ENCODE data around the gene KLHDC9.

KLHDC9 gene

GRCh38 chr1:161077426-161077825, 20.7 kb upstream of the KLHDC9 start:
- no peak for DNase-seq

- DNase-seq = no peak
Observed at GRCh38 chr1:161079436-161080110, 18.6 kb upstream of the KLHDC9 start.

GRCh38 chr1:161080441-161081405, 17.4 kb upstream of the KLHDC9 start:
- DNase-seq = no peak

GRCh38 chr1:161081519-161081918, 16.6 kb upstream of the KLHDC9 start:
- no peak for DNase-seq

- no peak for DNase-seq
Observed at GRCh38 chr1:161082483-161082882, 15.7 kb upstream of the KLHDC9 start.

- peak; percentile 81 for DNase-seq
Observed at GRCh38 chr1:161082996-161083747, 15.0 kb upstream of the KLHDC9 start.

GRCh38 chr1:161083748-161084596, 14.2 kb upstream of the KLHDC9 start:
- DNase-seq = no peak

GRCh38 chr1:161084597-161084988, 13.6 kb upstream of the KLHDC9 start:
- no peak for DNase-seq

GRCh38 chr1:161085165-161085564, 13.0 kb upstream of the KLHDC9 start:
- DNase-seq = no peak

GRCh38 chr1:161086457-161086856, 11.7 kb upstream of the KLHDC9 start:
- no peak for DNase-seq

- DNase-seq = peak; percentile 30
Observed at GRCh38 chr1:161088587-161089110, 9.5 kb upstream of the KLHDC9 start.

- DNase-seq = no peak
Observed at GRCh38 chr1:161089251-161089924, 8.8 kb upstream of the KLHDC9 start, which contains the start of gene NECTIN4. NECTIN4 (minus strand) TSS chr1:161089558; CDS start chr1:161089296, 262 bp downstream.

- no peak for DNase-seq
Observed at GRCh38 chr1:161089938-161090337, 8.2 kb upstream of the KLHDC9 start.

GRCh38 chr1:161090617-161091016, 7.5 kb upstream of the KLHDC9 start:
- no peak for DNase-seq

GRCh38 chr1:161091093-161091492, 7.1 kb upstream of the KLHDC9 start:
- DNase-seq = no peak

- DNase-seq = no peak
Observed at GRCh38 chr1:161091796-161092507, 6.2 kb upstream of the KLHDC9 start.

- no peak for DNase-seq
Observed at GRCh38 chr1:161092621-161093028, 5.5 kb upstream of the KLHDC9 start.

GRCh38 chr1:161094481-161094880, 3.7 kb upstream of the KLHDC9 start:
- no peak for DNase-seq

GRCh38 chr1:161095230-161095629, 2.9 kb upstream of the KLHDC9 start:
- DNase-seq = no peak

GRCh38 chr1:161096015-161096414, 2.1 kb upstream of the KLHDC9 start:
- no peak for DNase-seq

GRCh38 chr1:161096530-161096929, 1.6 kb upstream of the KLHDC9 start:
- DNase-seq = no peak

Measured in kidney glomerular epithelial cell (primary cell).